ENCODE measurements around the gene SLC11A2.

DNA sequence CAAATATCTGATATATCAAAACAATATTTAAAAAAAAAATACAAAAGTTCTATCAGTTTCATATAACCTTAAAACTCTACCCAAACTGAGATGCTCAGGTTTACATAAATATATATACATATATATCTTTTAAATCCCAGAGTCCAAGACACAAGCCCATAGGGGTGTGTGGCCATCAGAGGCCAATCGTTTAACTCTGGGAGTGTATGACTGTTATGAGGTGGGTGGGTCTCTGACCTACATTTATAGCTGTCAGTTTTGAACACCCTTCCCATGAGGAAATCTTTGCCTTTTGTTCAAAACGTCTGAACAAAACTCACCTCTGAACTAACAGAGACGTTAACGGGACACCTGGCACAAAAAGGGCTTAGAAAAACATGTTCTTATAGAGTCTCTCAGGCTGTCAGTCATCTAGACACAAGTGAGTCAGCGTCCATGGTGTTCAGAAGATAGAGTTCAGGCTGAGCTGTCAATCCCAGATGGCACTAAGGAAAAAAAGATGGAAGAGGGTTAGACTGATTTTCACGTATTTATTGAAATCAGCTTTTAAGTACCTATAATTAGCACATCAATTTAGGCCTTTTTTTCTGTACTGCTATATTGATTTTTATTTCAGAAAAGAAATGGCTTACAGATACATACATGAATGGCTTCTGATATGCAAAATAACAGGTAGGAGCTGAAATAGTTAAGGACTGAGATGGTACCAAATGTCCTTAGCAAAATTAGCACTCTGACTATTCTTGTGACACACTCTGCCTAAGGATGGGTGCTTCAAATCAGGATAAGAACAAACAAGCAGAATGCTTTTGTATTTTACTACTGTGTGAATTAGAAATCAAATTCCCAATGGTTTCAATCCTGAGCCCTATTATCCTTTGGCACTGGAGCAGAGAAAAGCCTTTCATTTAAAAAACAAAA lies 44.6 kb downstream of the SLC11A2 start:
- TF ChIP-seq, protein P1, sequence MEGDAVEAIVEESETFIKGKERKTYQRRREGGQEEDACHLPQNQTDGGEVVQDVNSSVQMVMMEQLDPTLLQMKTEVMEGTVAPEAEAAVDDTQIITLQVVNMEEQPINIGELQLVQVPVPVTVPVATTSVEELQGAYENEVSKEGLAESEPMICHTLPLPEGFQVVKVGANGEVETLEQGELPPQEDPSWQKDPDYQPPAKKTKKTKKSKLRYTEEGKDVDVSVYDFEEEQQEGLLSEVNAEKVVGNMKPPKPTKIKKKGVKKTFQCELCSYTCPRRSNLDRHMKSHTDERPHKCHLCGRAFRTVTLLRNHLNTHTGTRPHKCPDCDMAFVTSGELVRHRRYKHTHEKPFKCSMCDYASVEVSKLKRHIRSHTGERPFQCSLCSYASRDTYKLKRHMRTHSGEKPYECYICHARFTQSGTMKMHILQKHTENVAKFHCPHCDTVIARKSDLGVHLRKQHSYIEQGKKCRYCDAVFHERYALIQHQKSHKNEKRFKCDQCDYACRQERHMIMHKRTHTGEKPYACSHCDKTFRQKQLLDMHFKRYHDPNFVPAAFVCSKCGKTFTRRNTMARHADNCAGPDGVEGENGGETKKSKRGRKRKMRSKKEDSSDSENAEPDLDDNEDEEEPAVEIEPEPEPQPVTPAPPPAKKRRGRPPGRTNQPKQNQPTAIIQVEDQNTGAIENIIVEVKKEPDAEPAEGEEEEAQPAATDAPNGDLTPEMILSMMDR (CRISPR knock-in tag; IDR thresholded peaks at IDR 0.05) = no peak
- TF ChIP-seq POLR2A (IDR thresholded peaks at IDR 0.05; ENCODE audit: insufficient read depth in 1 of 2, low read depth in 2 of 2, low read length in 2 of 2) (no peak), RARA (CRISPR knock-in tag; IDR thresholded peaks at IDR 0.05) (no peak), MZF1 (CRISPR knock-in tag; IDR thresholded peaks at IDR 0.05; ENCODE audit: borderline replicate concordance) (no peak), FOXO4 (CRISPR knock-in tag; conservative IDR thresholded peaks at IDR 0.05) (no peak)

Data from HepG2 (cell line).